HG02763 (cell line): ENCODE data around the gene BYSL.

ENCODE experiments used
- ATAC-seq: cut with Tn5 transposase; IDR thresholded peaks from one replicate; pipeline ENCODE4 v1.9.1; 2021; ENCODE audit warnings: mild to moderate bottlenecking, moderate library complexity; ENCODE audit not compliant: unreplicated experiment

BYSL gene

GRCh38 chr6:41914343-41914742 is 7.0 kb upstream of the BYSL start:
- ATAC-seq = no peak

- ATAC-seq = no peak
Observed at GRCh38 chr6:41914869-41915530, 6.3 kb upstream of the BYSL start.

- no peak for ATAC-seq
Observed at GRCh38 chr6:41917528-41917927, 3.8 kb upstream of the BYSL start.

- no peak for ATAC-seq
Observed at GRCh38 chr6:41921712-41921998, 356 bp downstream of the BYSL start.

- ATAC-seq = no peak
Observed at GRCh38 chr6:41922154-41922553, 855 bp downstream of the BYSL start.

DNA sequence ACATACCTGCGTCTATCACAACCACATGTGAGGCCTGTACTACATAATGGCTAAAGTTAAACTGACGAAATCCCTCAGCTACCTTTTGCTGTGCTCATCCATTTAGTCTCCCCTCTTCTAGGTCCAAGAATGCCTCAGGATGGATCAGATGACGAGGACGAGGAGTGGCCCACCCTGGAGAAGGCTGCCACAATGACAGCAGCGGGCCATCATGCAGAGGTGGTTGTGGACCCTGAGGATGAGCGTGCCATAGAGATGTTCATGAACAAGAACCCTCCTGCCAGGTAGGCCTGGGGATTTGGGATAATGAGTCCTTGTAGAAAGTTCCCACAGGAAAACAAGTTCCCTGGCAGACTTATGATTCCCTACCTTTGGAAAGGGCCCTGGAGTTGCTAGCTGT is 6.0 kb downstream of the BYSL start:
- ATAC-seq = no peak

DNA sequence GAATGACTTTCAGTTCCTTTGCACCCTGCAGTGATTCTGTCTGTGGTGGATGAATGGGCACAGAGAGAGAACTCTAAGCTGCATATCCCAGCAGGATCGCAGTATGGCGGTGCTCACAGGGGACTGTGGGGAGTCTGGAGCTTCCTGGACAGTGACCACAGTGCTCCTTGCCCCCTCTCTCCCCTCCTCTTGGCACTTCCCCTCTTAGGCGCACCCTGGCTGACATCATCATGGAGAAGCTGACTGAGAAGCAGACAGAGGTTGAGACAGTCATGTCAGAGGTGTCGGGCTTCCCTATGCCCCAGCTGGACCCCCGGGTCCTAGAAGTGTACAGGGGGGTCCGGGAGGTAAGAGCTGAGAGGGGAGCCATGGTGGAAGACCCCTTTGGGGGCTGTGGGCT is 8.6 kb downstream of the BYSL start:
- no peak for ATAC-seq

DNA sequence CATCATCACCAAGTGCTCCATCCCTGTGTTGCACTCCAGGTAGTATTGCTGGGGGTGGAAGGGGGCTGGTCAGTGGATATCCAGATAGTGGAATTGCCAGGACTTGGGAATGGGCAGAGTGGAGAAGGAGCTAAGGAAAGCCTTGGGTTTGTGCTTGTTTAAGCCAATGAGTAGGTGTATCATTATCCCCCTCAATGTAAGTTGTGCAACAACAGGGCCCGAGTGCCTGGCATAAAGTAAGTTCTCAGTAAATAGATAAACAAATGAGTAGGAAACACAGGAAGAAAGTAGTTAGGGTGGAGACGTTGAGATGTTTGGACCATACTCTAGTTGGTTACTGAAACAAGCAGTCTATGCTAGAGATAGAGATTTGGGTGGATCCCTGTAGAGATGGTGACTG is 10.5 kb downstream of the BYSL start:
- ATAC-seq = no peak

GRCh38 chr6:41932378-41932777 is 11.1 kb downstream of the BYSL start:
- ATAC-seq = no peak

DNA sequence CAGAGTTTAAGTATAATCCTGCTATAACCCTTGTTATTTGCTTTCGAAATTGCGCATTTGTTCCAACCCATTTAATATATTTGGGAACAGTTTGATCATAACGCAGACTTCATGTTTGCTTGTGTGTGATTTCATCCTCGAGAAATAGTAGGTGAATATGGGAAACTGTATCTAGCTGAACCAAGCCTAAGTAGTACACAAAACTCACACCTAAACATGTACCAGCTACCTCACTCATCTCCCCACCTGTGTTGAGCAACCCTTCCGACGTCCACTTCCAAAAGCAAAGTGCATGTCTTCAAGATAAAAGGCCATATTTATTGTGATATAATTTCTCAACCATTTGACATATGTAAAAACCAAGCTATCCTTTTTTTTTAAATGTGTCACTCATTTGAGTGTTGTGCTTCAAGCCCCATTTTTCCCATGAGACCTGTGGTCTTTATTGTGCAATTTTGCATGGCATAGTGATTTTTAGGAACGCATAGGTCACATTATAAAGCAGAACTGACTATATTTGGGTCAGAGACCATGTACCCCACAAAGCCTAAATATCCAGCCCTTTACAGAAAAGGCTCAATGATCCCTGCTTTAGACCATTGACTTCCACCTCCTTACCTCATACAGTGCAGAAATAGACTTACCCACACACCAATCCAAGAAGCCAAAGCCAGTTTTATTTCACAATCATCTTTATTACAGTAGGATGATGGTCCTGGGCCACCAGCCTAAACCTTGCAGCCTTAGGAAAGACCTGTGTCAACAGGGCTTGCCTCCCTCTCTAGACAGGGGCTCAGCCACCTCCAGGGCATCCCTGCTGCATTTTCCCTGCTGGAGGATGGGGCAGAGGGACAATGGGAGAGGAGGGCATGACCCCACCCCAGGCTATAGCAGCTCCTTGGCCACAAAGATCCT is 13.2 kb downstream of the BYSL start:
- ATAC-seq = no peak

GRCh38 chr6:41935193-41935574 is 13.9 kb downstream of the BYSL start:
- ATAC-seq = no peak

GRCh38 chr6:41935685-41936072 is 14.4 kb downstream of the BYSL start:
- no peak for ATAC-seq

DNA sequence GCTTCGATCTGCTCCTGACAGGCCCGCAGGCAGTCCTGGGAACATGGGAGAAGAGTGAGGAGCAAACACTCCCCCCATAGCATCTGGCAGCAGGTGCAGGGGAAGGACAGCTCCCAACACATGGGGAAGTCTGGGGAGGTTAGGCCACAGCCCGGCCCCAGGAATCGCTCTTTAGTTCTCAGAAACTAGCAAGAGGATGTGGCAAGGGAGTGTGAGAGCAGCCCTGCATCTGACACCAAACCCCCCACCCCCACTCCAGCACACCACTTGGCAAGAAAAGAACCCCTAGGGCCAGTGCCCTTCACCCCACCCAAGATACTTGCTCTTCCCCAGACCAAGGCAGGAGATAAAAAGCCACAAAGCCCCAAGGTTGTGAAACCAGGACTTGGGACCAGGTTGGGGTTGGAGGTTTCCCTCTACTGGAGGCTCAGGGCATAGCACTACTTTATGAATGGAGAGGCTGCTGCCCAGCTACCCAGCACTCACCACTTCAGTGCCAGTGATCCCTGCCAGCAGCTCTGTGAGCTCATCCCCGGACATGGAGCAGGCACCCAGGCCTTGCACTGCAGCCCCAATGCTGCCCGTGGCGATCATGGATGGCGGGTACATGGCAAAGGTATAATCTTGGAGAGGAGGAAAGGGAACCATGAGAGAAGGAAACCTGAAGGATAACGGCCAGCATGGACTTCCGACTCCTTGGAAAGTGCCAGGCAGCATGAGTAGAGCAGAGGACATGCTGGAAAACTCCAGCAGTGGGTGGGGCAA is 15.0 kb downstream of the BYSL start:
- peak; percentile 50 for ATAC-seq

DNA sequence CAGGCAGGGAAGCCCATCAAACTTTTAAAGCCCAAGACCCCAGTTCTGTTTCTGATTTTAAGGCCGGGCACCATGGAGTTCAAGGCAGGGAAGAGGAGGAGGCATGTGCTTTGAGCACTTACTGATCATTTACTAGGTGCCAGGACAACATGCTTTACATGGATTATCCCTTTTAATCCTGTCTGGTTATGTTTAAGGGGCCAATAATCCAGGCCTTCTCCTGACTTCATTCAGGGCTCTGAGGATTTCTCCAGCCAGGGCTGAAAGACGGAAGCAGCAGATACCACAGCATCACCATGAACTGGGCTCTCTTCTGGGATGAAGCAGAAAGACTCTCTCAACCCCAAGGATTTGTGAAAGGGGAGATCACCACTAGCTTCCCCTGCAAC is 16.2 kb downstream of the BYSL start:
- ATAC-seq = no peak

DNA sequence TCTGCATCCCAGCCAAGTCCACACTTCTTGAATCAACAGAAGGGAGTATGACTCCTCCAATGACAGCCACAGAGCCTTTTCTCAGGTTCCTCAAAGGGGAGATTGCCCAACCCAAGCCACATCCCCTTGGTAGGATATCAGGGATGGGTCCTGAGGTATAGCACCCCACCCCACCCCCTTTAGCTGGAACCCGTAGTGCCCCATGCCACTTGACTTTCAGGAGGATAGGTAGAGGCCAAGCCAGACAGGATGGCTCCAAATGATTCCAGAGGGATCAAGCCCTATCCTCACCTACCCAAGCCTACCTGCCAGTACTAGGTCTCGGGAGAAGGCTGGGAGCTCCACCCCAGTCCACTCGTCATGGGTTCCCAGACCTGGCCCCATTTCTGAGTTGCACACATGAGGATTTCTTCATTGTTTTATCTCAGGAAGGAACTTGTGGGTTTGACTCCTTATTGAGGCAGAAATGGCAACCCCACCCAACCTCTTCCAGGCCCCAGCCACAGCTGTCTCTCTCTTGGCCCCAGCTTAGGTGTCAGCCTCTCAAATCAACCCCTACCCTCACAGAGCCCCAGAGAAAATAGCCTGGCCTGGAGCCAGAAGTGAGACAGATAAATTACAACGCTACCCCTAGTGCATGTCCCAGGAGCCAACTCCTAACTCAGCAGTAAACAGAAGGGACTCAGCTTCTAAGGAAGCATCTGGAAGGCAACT is 16.7 kb downstream of the BYSL start:
- no peak for ATAC-seq

DNA sequence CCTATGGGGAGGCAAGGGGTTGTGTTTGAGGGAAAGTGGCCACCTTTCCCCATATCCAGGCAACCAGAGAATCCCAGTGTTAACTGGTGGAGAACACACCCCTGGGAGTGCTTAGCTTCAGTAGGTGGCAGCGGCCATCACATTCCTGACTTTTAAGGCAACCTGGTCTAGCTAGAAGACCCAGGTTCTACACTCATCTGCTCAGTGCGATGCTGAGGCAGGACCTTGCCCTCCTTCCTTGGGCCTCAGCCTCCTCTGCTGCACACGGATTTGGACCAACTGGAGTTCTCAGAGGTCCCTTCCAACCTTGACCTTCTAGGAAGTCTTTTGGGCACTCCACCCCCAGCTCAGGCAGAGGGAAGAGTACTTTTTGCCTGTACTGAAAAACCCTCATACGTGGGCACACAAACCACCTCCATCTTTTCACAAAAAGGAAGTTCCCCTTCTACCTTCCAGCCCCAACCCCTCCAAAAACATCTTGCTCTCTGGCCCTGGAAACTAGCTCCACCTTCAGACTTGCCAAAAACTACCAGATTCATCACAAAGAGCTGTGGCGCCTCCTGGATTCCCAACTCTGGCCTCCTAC is 17.4 kb downstream of the BYSL start:
- no peak for ATAC-seq

GRCh38 chr6:41939176-41939847 is 18.0 kb downstream of the BYSL start:
- no peak for ATAC-seq

DNA sequence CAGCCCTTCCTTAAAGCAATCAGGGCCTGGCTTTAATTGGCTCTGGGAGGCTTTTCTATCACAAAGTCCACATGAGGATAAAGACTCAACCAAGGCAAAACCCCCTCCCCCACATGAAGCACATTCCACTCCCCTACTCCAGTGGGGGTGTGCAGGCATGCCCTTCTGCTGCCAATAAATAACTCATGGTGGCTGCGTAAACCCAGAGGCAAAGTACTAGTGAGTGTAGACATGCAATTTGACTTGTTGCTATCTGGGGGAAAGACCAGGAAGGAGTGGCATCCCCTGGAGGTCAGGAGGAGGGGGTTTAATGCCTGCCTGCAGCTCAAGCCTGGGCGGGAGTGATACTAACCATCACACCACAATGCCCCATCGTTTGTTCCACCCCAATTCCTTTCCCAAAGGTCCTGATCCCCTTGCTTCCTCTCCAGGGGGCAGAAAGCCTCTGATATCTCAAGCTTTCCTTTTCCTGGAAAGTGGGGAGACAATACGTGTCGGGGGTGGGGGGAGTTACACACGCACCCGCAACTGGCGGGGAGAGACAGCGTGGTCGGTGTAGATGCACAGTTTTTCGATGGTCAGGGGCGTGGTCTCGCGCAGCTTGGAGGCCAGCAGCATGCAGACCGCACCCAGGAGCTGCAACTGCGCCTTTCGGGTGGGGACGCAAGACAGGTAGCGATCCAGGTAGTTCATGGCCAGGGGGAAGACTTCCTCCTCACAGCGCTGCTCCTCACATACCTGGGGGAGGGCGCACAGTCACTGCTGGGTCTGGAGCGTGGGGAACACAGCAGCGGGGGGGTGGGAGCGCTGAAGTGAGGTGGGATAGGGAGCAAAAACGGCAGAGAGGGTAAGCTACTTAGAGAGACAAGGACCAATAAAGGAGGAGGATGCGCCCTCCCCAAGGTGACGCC is 18.8 kb downstream of the BYSL start:
- ATAC-seq = no peak

- no peak for ATAC-seq
Observed at GRCh38 chr6:41940759-41941279, 19.5 kb downstream of the BYSL start.
